Karpas-422 (cell line): ENCODE results near the gene HOTAIR. TPM values are rescaled to one million over a fixed set of nuclear protein-coding genes. Genes with fewer than 3 reads are reported as not detected.

Source experiments
- DNase-seq: peaks from one replicate; pipeline ENCODE4 v3.0.0-alpha.2; 2015
- H2AFZ ChIP-seq: fragments of 200-600 bp; sonication (generic); 2 replicates; pipeline ENCODE4 v1.6.1; 2014; ENCODE audit warnings: antibody characterized with exemption, low read length, mixed read lengths
- H3K27ac ChIP-seq: fragments of 200-600 bp; sonication (generic); 2 replicates; pipeline ENCODE4 v1.5.1; 2014; ENCODE audit warnings: mild to moderate bottlenecking, low read length, moderate library complexity
- H3K27me3 ChIP-seq: fragments of 200-600 bp; sonication (generic); 2 replicates; pipeline ENCODE4 v1.6.1; 2014; ENCODE audit warnings: low read length, mixed read lengths
- H3K36me3 ChIP-seq: fragments of 200-600 bp; sonication (generic); 2 replicates; pipeline ENCODE4 v1.6.1; 2014; ENCODE audit warnings: low read length, mixed read lengths; ENCODE audit not compliant: insufficient read depth
- H3K4me1 ChIP-seq: fragments of 200-600 bp; sonication (generic); 2 replicates; pipeline ENCODE4 v1.6.1; 2014; ENCODE audit warnings: mild to moderate bottlenecking, low read length, mixed read lengths
- H3K4me2 ChIP-seq: fragments of 200-600 bp; sonication (generic); 2 replicates; pipeline ENCODE4 v1.6.1; 2014; ENCODE audit warnings: low read length, low read depth, mild to moderate bottlenecking; ENCODE audit not compliant: poor library complexity, severe bottlenecking
- H3K4me3 ChIP-seq: fragments of 200-600 bp; sonication (generic); 2 replicates; pipeline ENCODE4 v1.5.1; 2014; ENCODE audit warnings: mild to moderate bottlenecking, antibody characterized with exemption, low read length, mixed read lengths
- H3K79me2 ChIP-seq: fragments of 200-600 bp; sonication (generic); 2 replicates; pipeline ENCODE4 v1.6.1; 2014; ENCODE audit warnings: mild to moderate bottlenecking, low read length, mixed read lengths
- H3K9ac ChIP-seq: fragments of 200-600 bp; sonication (generic); 2 replicates; pipeline ENCODE4 v1.6.0; 2014; ENCODE audit warnings: low read length
- H3K9me2 ChIP-seq: fragments of 200-600 bp; sonication (generic), shearing (Covaris generic); replicated peaks from 2 replicates; pipeline ENCODE4 v1.6.0; 2014; ENCODE audit warnings: mild to moderate bottlenecking, low read length, moderate library complexity; ENCODE audit not compliant: insufficient read depth
- H3K9me3 ChIP-seq: fragments of 300-700, 200-600 bp; sonication (generic); 2 replicates; pipeline ENCODE4 v1.6.1; 2014; ENCODE audit warnings: low read length, mixed read lengths
- H4K20me1 ChIP-seq: fragments of 200-600 bp; sonication (generic); 2 replicates; pipeline ENCODE4 v1.6.1; 2014; ENCODE audit warnings: mild to moderate bottlenecking, antibody characterized with exemption, low read length, low read depth; ENCODE audit not compliant: insufficient read depth
- total RNA-seq: library from RNA; depleted of rRNA; stranded (reverse); fragments of >200 nt; shearing (Covaris generic); gene quantifications from 2 replicates; pipeline ENCODE4 v1.2.3, GENCODE V29; 2014; ENCODE audit warnings: low replicate concordance; rRNA removed

Gene HOTAIR
- total RNA-seq = 0.07 TPM in 1 of 2 replicates, not detected in the other

DNA sequence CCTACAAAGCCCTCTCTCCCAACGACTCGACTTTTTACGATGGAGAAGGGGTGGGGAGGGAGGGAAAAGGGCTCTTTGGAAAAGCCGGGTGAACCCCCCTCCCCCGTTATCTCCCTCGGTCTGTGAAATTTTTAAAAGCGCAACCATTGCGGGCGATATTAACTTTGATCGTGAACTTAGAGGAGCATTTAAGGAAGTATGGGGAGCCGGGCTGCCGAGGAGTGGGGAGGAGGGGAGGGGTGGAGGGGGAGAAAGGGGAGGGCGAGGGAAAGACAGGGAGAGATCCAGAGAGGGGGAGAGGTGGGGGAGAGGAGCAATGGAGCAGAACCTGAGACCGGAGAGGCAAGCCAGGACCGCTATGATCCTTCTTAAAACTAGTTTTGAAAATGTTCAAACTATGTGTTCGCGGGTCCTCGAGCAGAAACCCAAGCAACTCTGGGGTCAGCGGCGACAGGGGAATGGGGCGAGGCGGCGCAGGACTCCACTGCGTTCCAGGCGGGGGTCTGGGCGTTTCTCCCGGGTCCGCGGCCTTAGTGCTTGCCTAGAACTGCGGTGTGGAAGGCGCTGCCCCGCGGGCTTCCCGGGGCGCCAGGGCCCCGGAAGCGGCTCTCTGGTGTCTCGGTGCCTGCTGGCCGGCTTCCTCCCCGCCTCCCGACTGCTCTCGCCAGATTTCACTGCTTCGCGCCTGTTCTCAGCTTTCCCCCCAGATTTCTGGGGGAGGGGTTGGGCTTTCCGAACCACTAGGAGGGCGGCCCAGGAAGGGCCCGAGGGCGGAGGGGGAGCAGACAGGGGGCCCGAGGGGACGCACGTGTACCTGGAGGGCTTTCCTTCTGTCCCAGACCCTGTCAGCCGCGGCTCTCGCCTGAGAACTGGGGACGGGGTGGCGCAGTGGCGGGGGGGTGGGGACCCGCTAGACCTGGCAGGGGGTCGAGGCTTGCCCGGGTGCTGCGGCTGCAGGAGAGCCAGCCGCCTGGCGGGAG lies at the start of gene HOTAIR:
HOTAIR (minus strand) TSS at position 871 of the 980 bp plus-strand sequence.
- H3K4me2 ChIP-seq = peak within 1 kb of the TSS; percentile 76
- H3K9ac ChIP-seq = peak within 1 kb of the TSS; percentile 77
- peak within 1 kb of the TSS; percentile 81 for H2AFZ ChIP-seq
- H3K4me1 ChIP-seq = peaks cover 29% of the 10 kb centered on the region
- DNase-seq = peak; percentile 80
- peak within 1 kb of the TSS; percentile 69 for H3K4me3 ChIP-seq
- H3K79me2 ChIP-seq = no peaks in the 10 kb centered on the region
- H3K27me3 ChIP-seq = no peaks in the 10 kb centered on the region
- H4K20me1 ChIP-seq = no peaks in the 10 kb centered on the region
- H3K9me2 ChIP-seq = no peaks in the 10 kb centered on the region
- H3K9me3 ChIP-seq = no peaks in the 10 kb centered on the region
- no peaks in the 10 kb centered on the region for H3K36me3 ChIP-seq
- H3K27ac ChIP-seq = no peak within 1 kb of the TSS

DNA sequence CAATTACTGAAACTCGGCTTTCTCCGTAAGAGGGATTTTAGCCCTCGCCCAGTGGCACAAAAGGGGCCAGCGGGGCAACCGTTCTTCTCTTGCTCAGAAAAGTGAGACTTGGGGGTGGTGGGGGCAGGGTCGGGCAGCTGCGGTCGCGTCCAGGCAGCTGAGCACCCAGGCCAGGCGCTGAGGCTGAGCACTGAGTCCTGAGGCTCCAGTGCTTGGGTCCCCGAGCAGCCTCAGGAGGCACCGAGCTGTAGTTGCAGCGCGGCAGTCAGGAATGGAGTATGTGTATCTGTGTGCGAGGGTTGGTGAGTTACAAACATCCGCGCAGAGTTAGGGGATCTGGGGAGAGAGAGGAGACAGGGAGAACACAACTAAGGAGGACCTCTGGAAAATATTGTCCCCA lies 49.4 kb upstream of the HOTAIR start:
- Histone ChIP-seq H3K4me1 (peaks cover 20% of the 10 kb centered on the region), H3K36me3 (no peaks in the 10 kb centered on the region), H3K9ac (no peak overlapping the region), H4K20me1 (no peaks in the 10 kb centered on the region), H3K9me3 (no peaks in the 10 kb centered on the region), H3K79me2 (no peaks in the 10 kb centered on the region), H3K4me3 (no peak overlapping the region), H3K9me2 (no peaks in the 10 kb centered on the region), H2AFZ (no peak overlapping the region), H3K27me3 (peaks cover 2% of the 10 kb centered on the region; the same call in 1 of the 2 replicates), H3K4me2 (no peak overlapping the region), H3K27ac (no peak overlapping the region)
- no peak for DNase-seq

DNA sequence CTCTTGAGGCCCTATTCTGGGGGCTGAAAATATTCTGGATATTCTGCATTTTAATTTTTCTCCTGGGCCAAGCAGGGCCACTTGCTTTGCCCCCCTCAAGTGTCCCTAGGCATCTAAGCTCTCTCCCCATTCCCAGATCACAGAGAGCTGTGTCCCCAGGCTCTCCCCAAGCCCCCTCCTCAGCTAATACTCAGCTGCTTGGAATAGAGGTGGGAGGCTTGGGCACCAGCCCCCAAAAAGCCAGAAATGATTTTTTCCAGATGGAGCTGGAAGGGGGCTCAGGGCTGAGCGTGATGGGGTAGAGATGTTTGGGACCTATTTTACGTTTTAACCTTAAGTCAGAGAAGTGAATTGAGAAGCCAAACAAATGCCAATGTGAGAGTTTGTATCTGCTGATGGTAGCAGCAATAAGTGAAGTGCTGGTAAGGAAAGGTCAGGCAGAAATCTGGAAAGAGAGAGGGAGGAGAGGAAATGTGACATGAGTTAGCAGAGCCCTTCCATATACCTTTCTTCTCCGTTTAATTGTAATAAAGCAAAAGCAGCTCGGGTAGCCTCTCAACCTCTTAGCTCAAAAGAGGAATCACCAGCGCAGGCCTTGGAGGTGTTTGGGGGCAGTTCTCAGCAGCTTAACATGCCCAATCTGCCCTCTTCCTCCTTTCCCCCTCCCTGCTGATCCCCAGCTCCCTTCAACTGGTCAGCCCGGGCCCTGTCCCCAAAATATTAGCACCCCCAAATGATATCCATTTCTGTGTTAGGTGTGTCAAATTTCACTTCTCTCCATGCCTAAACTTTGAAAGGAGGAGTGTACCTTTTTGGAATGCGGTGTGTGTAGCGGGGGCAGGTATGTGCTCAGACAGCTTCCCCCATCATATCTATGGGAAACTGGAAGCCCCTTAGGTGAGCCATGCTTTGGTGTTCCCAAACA lies 48.5 kb upstream of the HOTAIR start:
- no peak overlapping the region for H3K4me3 ChIP-seq
- H3K9me3 ChIP-seq = no peaks in the 10 kb centered on the region
- H3K27ac ChIP-seq = no peak overlapping the region
- no peak overlapping the region for H3K9ac ChIP-seq
- no peak overlapping the region for H3K4me2 ChIP-seq
- no peaks in the 10 kb centered on the region for H3K9me2 ChIP-seq
- H3K36me3 ChIP-seq = no peaks in the 10 kb centered on the region
- peaks cover 2% of the 10 kb centered on the region; the same call in 1 of the 2 replicates for H3K27me3 ChIP-seq
- peaks cover 26% of the 10 kb centered on the region for H3K4me1 ChIP-seq
- H4K20me1 ChIP-seq = no peaks in the 10 kb centered on the region
- DNase-seq = no peak
- no peak overlapping the region for H2AFZ ChIP-seq
- H3K79me2 ChIP-seq = no peaks in the 10 kb centered on the region

DNA sequence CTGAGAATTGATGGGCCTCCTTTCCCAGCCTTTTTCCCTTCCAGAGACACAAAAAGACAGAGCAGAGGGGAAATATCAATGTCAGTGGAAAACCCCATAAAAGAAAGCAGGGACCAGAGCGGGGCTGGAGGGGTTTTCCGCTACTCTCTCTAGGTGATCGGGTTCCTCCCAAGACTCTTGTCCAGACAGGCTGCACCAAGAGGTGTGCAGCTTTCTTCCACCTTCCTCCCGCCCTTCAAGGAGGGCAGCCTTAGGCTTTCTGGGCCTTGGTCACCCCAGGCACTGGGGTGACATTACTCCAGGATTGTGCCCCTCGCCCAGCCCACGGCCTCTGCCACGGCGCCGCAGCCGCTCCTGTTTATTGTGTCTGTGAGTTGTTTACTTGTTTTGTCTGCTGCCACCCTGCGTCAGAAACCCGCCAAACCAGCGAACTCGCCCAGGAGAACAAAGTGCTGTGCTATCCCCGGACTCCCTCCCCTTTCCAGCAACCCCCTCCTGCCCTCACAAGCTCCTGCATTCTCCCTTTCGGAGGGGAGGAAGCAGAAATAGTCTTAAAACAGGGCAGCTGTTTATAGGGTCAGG lies 46.8 kb upstream of the HOTAIR start:
- H3K4me2 ChIP-seq = no peak overlapping the region
- no peak overlapping the region; the same call in 1 of the 2 replicates for H2AFZ ChIP-seq
- H3K4me1 ChIP-seq = peaks cover 32% of the 10 kb centered on the region
- H4K20me1 ChIP-seq = no peaks in the 10 kb centered on the region
- no peak for DNase-seq
- no peak overlapping the region for H3K9ac ChIP-seq
- peaks cover 2% of the 10 kb centered on the region; the same call in 1 of the 2 replicates for H3K27me3 ChIP-seq
- no peaks in the 10 kb centered on the region for H3K9me2 ChIP-seq
- H3K9me3 ChIP-seq = no peaks in the 10 kb centered on the region
- no peaks in the 10 kb centered on the region for H3K36me3 ChIP-seq
- H3K4me3 ChIP-seq = no peak overlapping the region
- H3K79me2 ChIP-seq = no peaks in the 10 kb centered on the region
- H3K27ac ChIP-seq = no peak overlapping the region

DNA sequence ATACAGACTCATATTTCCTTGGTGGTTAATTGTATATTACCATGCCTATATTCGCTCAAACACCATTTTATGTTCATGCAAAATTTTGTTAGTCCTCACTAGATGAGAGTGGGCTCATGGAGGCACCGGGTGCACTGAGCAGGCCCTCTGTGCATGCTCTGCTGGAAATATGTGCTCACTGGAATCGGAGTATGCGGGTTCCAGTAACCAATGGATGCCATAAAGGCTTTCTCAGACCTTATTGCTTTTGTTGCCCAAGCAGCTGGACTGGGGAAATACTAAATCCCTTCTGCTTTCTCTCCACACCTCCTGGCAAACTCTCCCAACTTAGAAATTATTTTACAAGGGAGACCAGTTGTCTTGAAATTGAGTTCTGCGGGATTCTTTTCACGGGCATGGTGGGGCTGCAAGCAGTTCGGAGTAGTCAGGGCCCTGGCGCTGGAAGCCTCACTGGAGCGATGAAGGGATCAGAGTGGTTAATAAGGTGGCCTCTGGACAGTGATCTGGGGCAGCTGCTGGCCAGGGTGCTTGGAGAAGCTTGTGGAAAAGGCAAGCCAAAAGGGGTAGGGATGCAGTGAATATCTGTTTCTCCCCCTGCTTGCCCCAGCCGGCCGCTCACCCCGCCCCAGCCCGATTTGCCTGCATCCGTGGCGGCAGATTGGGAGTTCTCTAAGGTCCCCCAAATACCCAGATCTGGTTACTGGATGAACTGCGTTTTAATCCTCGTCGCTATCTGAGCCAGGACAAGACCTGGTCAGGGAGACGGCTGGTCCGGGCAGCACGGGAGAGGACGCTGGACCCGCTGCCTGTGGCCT lies 46.0 kb upstream of the HOTAIR start:
- Histone ChIP-seq H3K4me3 (no peak overlapping the region), H3K27ac (no peak overlapping the region), H3K4me2 (no peak overlapping the region), H2AFZ (no peak overlapping the region), H3K36me3 (no peaks in the 10 kb centered on the region), H3K79me2 (no peaks in the 10 kb centered on the region), H4K20me1 (no peaks in the 10 kb centered on the region), H3K27me3 (no peaks in the 10 kb centered on the region), H3K9me2 (no peaks in the 10 kb centered on the region), H3K4me1 (peaks cover 25% of the 10 kb centered on the region), H3K9me3 (no peaks in the 10 kb centered on the region), H3K9ac (no peak overlapping the region)
- DNase-seq = no peak

DNA sequence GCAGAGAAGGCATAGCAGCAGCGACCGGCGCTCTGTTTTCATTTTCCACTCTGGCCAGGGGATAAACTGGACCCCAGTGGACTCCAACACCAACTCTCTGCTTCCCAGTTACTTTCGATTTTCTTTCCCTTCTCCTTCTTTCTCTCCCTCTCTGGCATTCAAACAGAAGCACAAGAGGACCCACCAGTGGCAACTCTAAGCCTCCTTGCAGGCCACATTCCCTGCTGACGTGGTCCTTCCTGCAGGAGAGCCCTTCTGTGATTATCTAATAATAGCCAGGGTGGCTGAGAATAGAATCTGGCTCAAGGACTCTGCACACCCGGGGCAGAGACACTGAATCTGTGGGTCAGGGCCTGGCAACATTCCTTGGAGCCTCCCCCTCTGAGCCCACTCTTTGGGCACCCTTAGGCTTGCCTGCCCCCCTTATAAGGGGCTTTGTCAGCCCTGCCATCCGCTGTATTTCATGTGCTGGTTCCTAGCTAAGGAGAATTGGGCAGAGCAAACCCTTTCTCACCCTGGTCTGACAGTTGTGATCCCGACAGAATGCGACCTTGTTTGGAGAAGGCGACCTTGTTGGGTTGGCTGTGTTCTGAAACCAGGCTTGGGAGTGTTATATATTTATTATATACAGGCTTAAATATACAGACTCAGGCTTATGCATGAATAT lies 45.3 kb upstream of the HOTAIR start:
- Histone ChIP-seq H4K20me1 (no peaks in the 10 kb centered on the region), H3K79me2 (no peaks in the 10 kb centered on the region), H3K27ac (no peak overlapping the region), H3K27me3 (no peaks in the 10 kb centered on the region), H3K36me3 (no peaks in the 10 kb centered on the region), H3K4me3 (no peak overlapping the region), H3K4me2 (no peak overlapping the region), H3K4me1 (peaks cover 19% of the 10 kb centered on the region), H3K9me2 (no peaks in the 10 kb centered on the region), H3K9ac (no peak overlapping the region), H2AFZ (no peak overlapping the region), H3K9me3 (no peaks in the 10 kb centered on the region)
- no peak for DNase-seq
